ENCODE measurements around the gene SCG5.

The SCG5 gene

GRCh38 chr15:32659340-32660155, 18.0 kb downstream of the SCG5 start:
- in situ Hi-C loops (cut with HindIII; ENCODE audit: low sequenced_read_pairs) = loop anchor here (5.0 kb wide), 1 partner anchor 78 kb away; no protein-coding TSS in a partner anchor

- in situ Hi-C loops (cut with HindIII; ENCODE audit: low sequenced_read_pairs) = loop anchor here (5.0 kb wide), 1 partner anchor 74 kb away; no protein-coding TSS in a partner anchor
Measured at GRCh38 chr15:32663671-32664070, 22.2 kb downstream of the SCG5 start.

DNA sequence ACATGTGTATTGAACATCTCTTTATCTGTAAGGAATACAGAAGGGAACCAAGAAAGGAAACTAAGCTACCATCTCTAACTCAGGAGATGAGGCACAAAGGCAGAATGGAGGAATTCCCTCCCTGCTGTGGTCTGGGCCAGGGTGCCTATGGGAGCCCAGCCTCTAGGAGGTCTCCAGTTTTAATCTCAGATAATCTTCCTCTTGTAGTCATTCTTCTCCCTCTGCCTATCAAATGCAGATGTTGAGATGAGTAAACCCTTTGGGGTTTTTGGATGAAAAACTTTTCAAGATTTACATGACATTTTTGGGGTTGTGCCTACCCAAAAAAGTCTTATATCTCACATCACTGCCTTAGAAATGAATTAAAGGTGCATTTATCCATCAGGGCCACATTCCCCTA, 23.3 kb downstream of the SCG5 start:
- in situ Hi-C loops (cut with HindIII; ENCODE audit: low sequenced_read_pairs) = loop anchor here (5.0 kb wide), 1 partner anchor 73 kb away; no protein-coding TSS in a partner anchor

DNA sequence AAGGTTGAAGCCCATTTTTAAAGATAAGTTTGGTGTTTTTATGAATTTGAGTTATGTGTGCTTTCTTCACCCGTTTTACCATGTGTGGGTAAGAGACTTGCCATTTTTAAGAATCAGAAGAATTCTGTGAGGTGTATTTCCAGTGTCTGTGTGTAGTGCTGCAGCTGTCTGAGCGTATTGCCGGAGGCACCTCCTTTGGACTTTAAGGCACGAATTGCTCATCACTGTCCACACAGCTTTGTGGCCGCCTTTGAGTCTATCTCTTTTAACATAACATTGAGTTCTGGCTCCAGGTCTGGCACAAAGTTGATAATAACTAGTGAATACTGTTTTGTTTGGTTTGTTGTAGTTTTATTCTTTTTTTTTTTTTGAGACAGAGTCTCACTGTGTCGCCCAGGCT, 25.8 kb downstream of the SCG5 start:
- in situ Hi-C loops (cut with HindIII; ENCODE audit: low sequenced_read_pairs) = no loop called here

DNA sequence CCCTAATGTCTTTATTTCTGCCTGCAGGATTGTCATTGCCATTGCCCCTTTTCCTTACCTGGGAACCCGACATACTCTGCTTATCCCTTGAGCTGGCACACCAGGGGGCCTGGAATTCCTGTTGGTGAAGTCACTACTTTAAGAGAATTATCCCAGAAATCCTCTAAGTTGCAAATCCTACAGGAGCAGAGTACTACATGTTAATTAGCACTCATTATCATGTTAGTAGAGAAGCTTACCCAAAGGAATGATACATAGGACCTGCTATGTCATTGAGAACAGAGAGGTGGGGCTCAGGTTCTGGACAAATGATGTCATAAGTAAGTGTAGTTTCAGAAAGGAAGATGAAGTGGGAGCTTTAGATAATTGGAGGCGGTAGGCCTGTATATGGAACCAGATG, 27.4 kb downstream of the SCG5 start:
- in situ Hi-C loops (cut with HindIII; ENCODE audit: low sequenced_read_pairs) = no loop called here

GRCh38 chr15:32669896-32670611, 28.5 kb downstream of the SCG5 start:
- in situ Hi-C loops (cut with HindIII; ENCODE audit: low sequenced_read_pairs) = no loop called here

GRCh38 chr15:32670623-32671022, 29.1 kb downstream of the SCG5 start:
- in situ Hi-C loops (cut with HindIII; ENCODE audit: low sequenced_read_pairs) = no loop called here

GRCh38 chr15:32671339-32672325, 30.1 kb downstream of the SCG5 start:
- in situ Hi-C loops (cut with HindIII; ENCODE audit: low sequenced_read_pairs) = no loop called here

DNA sequence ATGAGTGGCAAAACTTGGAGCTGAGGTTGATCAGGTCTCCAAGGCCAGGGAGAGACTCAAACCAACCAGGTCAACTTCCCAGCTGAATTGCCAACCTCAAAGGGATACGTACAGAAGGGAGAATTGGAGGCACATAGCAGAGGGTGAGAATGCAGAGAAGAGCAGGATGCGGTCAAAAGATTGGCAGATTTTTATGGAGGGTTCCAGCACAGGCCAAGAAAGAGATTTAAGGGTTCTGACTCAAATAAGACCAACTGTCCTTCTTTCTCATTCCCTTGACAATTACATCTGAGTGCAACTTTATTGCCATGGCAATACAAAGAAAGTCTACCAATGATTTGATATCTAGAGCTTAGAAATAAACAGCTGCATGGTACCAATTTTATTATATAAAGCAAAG, 33.2 kb downstream of the SCG5 start:
- in situ Hi-C loops (cut with HindIII; ENCODE audit: low sequenced_read_pairs) = no loop called here

- in situ Hi-C loops (cut with HindIII; ENCODE audit: low sequenced_read_pairs) = no loop called here
Measured at GRCh38 chr15:32675466-32675865, 34.0 kb downstream of the SCG5 start.

GRCh38 chr15:32676169-32676568, 34.7 kb downstream of the SCG5 start:
- in situ Hi-C loops (cut with HindIII; ENCODE audit: low sequenced_read_pairs) = no loop called here

- in situ Hi-C loops (cut with HindIII; ENCODE audit: low sequenced_read_pairs) = no loop called here
Measured at GRCh38 chr15:32677238-32677750, 35.8 kb downstream of the SCG5 start.

DNA sequence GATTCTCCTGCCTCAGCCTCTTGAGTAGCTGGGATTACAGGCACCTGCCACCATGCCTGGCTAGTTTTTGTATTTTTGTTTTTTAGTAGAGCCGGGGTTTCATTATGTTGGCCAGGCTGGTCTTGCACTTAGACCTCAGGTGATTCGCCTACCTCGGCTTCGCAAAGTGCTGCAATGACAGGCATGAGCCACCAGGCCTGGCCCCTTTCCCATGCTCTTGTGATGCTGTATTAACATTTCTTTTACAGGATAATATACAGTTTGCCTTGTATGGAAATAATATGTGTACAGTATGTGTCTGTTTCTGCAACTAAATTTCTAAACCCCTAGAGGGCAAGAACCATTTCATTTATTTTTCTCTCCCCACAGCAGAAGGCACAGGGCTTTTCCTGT, 37.8 kb downstream of the SCG5 start:
- in situ Hi-C loops (cut with HindIII; ENCODE audit: low sequenced_read_pairs) = no loop called here

DNA sequence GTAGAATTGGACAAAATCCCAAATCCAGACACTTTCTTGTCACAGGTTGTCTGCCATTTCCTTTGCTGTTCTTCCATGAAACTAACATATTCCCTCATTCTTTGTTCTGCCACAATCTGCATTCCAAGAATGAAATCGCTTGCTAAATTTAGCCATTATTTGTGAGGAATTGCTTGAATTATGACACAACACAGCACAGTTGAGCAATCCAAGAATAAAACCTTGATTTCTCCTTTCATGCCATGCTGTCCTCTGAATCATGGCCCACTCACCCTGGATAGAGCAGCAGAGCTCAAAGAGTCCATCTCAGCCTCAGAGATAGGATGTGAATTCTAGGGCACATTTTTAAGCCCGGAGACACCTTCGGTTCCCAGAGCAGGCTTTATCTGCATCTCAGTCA, 41.1 kb downstream of the SCG5 start:
- in situ Hi-C loops (cut with HindIII; ENCODE audit: low sequenced_read_pairs) = no loop called here

DNA sequence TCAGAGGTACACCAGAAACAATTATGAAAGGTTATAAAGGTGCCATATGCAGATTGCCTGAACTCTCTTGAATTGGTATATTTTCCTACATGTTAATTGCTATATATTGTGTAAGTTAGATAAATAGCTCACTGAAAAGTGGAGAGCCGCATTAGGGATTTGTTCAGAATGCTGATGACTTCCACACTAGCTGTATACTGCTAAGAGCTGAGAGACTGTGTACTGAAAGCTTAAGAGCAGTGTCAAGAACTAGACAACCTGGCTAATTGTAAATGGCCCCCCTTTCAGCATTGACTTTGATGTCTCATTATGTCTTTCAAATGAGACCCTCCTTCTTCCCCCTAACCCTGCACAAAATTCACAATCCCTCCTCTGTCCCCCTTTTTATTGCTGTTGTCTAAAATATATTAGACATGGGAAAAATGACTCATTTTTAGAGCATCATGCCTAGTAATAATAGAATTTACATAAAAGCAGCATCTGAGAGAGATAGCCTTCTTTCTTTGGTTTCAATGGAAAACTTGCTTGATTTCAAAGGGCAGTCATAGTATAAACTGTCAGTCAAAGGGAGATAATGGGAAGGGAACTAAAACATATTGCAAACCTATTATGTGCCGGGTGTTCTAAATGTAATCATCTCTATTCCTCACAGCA, 41.6 kb downstream of the SCG5 start:
- in situ Hi-C loops (cut with HindIII; ENCODE audit: low sequenced_read_pairs) = no loop called here

DNA sequence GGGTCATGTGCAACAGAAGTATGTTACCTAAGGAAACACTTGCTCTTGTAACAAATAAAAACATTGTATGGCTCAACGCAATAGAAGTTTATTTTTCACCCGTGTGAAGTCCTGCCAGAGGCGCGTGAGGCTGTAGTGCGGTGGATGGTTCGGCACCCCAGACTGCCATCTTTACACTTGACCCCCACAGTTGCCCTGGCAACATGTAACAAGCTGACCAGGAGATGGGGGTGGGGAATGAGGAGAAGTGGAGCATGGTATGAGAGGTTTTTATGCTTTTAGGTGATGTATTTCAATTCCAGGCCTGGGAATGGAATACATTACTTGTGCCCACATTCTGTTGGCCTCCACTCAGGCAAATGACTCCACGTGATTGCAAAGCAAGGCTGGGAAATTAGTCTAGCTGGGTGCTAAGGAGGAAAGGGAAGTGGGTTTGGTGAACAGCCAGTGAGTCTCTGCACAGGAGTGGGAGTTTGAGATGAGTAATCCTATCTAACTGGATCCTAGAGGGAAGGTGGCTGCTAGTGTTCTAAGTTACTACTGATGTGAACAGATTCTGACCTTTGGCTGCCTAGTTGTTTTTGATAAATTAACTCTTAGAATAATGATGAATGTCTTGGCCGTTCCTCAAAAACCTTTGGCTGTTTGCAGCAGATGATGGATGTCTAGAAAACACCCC, 42.5 kb downstream of the SCG5 start:
- in situ Hi-C loops (cut with HindIII; ENCODE audit: low sequenced_read_pairs) = no loop called here

GRCh38 chr15:32685576-32685975, 44.1 kb downstream of the SCG5 start:
- in situ Hi-C loops (cut with HindIII; ENCODE audit: low sequenced_read_pairs) = no loop called here

DNA sequence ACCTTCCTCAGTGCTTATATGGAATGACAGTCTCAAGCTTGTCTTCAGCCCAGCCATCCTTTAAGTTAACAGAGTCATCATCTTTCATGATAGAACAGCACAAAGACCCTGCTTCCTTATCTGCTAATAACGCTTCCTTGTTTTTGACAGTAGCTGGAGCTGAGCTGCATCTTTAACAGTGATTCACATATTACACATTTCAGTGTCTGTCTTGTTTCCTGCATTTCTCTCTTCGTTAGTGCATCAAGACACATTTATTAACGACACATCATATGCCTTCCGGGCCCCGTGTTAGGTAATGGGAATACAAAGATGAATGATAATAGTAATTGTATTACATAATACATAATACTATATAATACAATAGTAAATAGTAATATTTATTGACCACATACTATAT, 46.0 kb downstream of the SCG5 start:
- in situ Hi-C loops (cut with HindIII; ENCODE audit: low sequenced_read_pairs) = no loop called here

DNA sequence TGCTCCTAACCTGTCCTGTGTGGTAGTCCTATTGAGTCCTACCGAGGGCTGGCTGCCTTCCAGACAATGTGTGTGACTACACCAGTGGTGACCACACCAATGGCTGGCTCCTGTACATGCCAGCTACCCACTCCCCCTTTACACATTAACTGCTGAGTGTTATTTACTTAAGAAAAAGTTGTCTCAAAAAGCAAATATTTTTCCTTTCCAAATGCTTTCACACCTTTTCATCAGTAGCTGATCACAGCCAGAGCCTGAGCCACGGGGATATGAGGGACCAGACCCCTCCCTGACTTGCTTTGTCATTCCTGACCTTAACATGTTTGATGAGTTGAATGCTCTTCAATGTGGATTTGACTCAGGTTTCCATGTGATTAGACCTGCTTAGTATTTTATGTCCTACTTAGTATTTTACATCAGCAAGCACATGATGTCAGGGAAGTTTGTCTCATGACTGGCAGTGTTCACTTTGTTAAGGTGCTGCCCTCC, 46.7 kb downstream of the SCG5 start:
- in situ Hi-C loops (cut with HindIII; ENCODE audit: low sequenced_read_pairs) = no loop called here
